Measurements from ENCODE around the gene HES7.

DNA sequence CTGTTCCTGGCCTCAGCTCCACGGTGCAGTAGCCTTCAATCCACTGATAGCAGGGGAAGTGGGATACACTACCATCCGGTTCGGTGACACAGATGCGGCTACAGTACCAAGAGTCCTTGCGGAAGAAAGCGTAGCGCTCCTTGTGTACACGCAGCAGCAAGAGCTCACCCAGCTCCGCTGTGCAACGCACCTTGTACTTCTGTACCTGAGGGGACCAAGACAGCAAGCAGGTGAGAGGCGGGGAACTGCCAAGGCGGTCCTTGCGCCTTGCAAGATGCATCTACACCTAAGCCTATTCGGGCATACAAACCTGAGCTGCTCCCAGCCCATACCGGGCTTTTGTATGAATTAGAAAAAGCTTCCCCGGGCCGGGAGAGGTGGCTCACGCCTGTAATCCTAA, 7.1 kb downstream of the HES7 start:
- TF ChIP-seq CTCF (IDR thresholded peaks at IDR 0.05) (no peak), POLR2A (IDR thresholded peaks at IDR 0.05) (no peak)

Data from lower leg skin (tissue), 3 donors.